HG03575 (cell line): ENCODE results near the gene SLC35B1.

Source experiments
- ATAC-seq: cut with Tn5 transposase; IDR thresholded peaks from one replicate; pipeline ENCODE4 v1.9.1; 2021; ENCODE audit not compliant: unreplicated experiment, insufficient number of reproducible peaks, low FRiP score; ENCODE audit errors: extremely low read depth

The SLC35B1 gene, protein sequence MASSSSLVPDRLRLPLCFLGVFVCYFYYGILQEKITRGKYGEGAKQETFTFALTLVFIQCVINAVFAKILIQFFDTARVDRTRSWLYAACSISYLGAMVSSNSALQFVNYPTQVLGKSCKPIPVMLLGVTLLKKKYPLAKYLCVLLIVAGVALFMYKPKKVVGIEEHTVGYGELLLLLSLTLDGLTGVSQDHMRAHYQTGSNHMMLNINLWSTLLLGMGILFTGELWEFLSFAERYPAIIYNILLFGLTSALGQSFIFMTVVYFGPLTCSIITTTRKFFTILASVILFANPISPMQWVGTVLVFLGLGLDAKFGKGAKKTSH

GRCh38 chr17:49707608-49708514 is at the start of gene SLC35B1:
Gene SLC35B1, minus strand, starts transcription at chr17:49707964. Its CDS starts 131 bp downstream, at chr17:49707833.
- peak; percentile 71 for ATAC-seq

DNA sequence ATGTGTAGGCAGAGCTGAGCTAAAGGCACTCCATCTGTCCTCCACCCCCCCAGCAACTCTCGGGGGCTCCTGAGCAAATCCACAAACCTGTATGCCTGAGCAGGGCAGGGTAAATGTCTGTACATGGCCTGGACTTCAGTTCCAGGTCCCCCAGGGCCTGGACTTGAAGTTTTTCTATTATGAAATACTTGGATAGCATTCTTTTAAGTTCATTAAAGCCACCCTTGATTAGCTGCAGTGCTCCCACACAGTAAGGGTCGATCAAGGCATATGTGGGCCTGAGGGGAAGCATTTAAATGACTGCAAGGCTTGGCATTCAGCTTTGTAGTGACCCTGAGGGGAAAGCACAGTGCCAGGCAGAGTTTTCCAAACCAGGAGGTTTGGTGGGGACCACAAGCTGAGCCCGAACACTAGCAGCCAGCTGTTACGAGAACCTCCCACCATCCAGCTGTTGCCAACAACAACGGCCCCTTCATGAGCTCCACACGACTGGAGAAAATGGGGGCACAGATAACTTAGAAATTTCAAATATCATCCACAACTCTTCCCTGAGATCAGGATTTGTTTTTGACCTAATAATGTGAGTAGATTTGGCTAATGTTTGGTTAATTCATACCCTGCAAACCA is 49.5 kb upstream of the SLC35B1 start:
- no peak for ATAC-seq

GRCh38 chr17:49756323-49757150 is 48.8 kb upstream of the SLC35B1 start:
- ATAC-seq = no peak

GRCh38 chr17:49755663-49756283 is 48.0 kb upstream of the SLC35B1 start:
- no peak for ATAC-seq

DNA sequence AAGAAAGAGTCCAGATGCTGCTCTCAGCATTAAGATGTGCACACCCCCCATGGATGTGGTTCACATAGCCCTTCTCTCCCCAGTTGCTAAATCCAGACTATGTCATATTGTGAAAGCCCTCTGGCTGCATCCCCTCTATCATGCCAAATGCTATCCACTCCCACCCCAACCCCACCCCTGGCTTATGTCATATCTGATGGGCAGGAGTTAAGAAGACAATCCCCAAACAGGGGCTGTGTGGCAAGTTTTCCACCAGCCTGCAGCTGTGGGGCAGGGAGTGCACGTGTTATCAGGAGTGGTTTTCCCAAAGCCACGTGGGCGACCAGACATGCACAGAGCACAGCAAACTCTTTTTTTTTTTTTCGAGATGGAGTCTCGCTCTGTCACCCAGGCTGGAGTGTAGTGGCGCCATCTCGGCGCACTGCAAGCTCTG is 46.2 kb upstream of the SLC35B1 start:
- no peak for ATAC-seq

- ATAC-seq = no peak
These were observed 44.7 kb upstream of the SLC35B1 start for GRCh38 chr17:49752508-49752907.

GRCh38 chr17:49749730-49750129 is 42.0 kb upstream of the SLC35B1 start:
- no peak for ATAC-seq

DNA sequence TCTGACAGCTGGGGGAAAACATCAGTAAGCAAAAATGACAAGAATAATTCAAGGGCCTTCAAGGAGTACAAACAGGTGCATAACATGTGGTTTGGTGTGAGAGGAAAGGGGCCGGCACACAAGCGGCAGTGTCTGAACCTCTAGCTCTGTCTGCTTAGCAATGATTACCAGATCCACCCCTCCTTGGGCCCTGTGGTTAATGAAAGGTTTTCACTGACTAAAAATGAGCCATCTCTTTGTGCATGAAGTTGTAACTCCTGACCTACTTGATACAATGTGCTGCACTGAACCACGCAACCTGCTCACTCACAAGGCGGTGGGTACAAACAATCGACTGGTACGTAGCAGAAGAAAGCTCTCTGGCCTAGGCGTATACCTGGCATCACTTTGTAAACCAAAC is 41.0 kb upstream of the SLC35B1 start:
- ATAC-seq = peak; percentile 51

DNA sequence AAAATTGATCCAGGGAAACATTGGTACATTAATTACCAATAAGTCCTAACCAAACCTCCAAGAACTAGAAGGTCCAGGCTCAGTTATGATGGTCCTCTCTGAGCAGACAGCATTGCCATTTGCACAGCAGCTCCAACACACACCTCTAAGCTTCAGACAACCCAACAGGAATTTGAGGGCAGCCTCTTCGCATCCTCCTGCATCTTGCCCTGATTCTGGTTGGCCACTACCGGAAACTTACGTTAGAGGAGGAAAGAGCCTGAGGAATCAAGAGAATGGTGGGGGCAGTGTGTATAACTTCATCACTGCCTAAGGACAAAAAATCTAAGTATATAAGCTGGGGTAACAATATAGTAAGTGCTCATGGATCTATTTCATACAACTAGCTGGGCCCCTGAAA is 40.5 kb upstream of the SLC35B1 start:
- no peak for ATAC-seq

DNA sequence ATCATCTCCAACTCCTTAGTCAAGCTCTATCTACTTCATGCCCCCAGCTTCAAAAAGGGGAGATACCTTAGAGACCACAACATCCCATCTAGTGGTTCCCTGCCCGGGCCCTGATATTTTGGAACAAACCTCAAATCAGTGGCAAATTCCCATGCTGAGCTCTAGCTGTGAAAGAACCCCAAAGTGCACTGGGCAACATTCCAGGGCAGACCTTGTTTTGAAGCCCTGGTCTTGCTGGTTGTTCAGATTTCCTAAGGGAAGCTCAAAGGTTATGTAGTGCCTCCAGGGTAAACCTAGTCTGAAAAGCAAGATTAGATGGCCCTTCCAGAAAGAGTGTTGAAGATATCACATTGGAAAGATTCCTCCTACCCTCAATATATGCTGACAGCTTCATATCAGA is 39.9 kb upstream of the SLC35B1 start:
- no peak for ATAC-seq

- no peak for ATAC-seq
These were observed 39.2 kb upstream of the SLC35B1 start for GRCh38 chr17:49746791-49747490.

- no peak for ATAC-seq
These were observed 37.7 kb upstream of the SLC35B1 start for GRCh38 chr17:49745175-49746139.

- ATAC-seq = no peak
These were observed 34.4 kb upstream of the SLC35B1 start for GRCh38 chr17:49742166-49742638.

- no peak for ATAC-seq
These were observed 33.9 kb upstream of the SLC35B1 start for GRCh38 chr17:49741692-49742076.

DNA sequence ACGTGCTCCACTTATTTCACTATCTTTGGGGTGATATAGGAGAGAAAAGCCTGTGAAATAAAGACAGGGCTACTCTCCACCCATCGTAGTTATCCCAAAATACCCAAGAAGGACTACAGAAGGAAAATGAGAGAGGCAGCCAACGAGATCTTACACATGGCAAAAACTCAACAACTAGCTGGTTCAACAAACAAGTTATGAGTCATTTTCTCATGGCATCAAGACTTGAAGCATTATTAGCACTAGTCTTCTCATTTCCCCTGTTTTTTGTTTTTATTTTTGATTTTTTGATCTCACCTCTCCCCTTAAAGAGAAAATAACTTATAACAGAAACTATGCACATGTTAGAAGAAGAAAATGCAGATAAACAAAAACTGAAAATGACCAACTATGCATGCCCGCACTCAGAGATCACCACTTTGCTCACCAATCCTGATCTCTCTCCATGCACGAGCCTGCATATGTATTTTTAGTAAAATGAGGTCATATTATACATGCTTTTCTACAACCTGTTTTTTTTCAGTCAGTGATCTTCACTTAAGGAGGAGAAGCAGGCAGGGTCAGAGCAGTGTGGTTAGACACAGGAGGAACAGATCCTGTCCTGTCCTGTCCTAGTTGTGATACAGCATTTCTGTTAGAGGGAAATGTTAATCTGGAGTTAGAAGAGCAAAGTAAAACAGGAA is 33.4 kb upstream of the SLC35B1 start:
- no peak for ATAC-seq

GRCh38 chr17:49739641-49740271 is 32.0 kb upstream of the SLC35B1 start:
- ATAC-seq = no peak
